Measurements from ENCODE around the gene ZNF558. TPM values are rescaled to one million over a fixed set of nuclear protein-coding genes. Genes with fewer than 3 reads are reported as not detected.

The ZNF558 gene
- total and polyA plus RNA-seq, 2 donors from 2014 or later, result 7.5 to 28.5 TPM

DNA sequence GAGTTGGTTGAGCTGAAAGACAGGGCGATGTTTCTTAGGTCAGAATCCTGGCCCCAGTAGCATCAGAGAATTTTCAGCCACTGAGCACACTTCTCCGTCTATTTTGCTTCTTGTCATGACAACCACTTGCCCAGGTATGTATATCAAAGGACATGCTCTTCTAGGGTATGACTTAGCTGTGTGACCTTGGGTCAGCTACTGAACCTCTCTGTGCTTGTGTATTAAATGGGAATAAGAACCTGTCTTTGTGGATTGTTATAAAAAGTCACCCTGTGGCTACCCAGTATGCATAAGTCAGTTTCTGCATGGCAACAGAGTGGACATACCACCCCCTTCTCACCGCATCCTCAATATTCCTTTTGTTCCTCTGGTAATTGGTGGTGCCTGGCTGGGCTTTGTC, 26.2 kb upstream of the ZNF558 start:
- Histone ChIP-seq H3K27me3 (ENCODE audit: control insufficient read depth, insufficient read depth, low read length) (no peaks in the 10 kb centered on the region), H3K27ac (ENCODE audit: low read depth in 2 of 2, low read length in 2 of 2) (no peak overlapping the region), H3K36me3 (ENCODE audit: control insufficient read depth in 2 of 3, insufficient read depth in 3 of 3, low read length in 3 of 3) (no peaks in the 10 kb centered on the region), H3K4me1 (ENCODE audit: control insufficient read depth in 2 of 3, insufficient read depth in 2 of 3, low read depth in 1 of 3, low read length in 3 of 3) (no peaks in the 10 kb centered on the region), H3K4me3 (ENCODE audit: low read length in 3 of 3) (no peak overlapping the region), H3K9ac (ENCODE audit: low read length in 3 of 3) (no peak overlapping the region), H3K9me3 (ENCODE audit: control insufficient read depth in 2 of 3, insufficient read depth in 1 of 3, low read length in 3 of 3) (no peaks in the 10 kb centered on the region)
- DNase-seq (no peak), FAIRE-seq (no peak)
- TF ChIP-seq, protein P1, sequence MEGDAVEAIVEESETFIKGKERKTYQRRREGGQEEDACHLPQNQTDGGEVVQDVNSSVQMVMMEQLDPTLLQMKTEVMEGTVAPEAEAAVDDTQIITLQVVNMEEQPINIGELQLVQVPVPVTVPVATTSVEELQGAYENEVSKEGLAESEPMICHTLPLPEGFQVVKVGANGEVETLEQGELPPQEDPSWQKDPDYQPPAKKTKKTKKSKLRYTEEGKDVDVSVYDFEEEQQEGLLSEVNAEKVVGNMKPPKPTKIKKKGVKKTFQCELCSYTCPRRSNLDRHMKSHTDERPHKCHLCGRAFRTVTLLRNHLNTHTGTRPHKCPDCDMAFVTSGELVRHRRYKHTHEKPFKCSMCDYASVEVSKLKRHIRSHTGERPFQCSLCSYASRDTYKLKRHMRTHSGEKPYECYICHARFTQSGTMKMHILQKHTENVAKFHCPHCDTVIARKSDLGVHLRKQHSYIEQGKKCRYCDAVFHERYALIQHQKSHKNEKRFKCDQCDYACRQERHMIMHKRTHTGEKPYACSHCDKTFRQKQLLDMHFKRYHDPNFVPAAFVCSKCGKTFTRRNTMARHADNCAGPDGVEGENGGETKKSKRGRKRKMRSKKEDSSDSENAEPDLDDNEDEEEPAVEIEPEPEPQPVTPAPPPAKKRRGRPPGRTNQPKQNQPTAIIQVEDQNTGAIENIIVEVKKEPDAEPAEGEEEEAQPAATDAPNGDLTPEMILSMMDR (IDR thresholded peaks at IDR 0.05; ENCODE audit: borderline replicate concordance, extremely low read depth, insufficient read depth), result no peak
- intact Hi-C loops (cut with DNase I), result no loop called here

DNA sequence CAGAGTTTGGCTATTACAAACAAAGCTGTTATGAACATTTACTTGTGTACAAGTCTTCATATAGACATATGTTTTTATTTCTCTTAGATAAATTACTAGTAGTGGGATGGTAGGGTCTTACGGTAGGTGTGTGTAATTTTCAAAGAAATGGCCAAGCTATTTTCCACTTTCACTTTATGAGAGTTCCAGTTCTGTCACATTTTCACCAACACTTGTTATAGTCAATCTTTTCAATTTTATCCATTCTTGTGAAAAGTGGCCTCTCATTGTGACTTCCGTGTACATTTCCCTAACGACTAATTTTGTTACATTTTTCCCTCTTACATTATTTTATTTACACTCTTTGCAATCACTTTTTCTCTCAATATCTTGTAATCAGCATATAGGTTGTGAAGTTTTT, 18.4 kb upstream of the ZNF558 start:
- TF ChIP-seq, protein P1 (IDR thresholded peaks at IDR 0.05; ENCODE audit: borderline replicate concordance, extremely low read depth, insufficient read depth), result no peak
- no peaks in the 10 kb centered on the region for H3K4me1 ChIP-seq (ENCODE audit: control insufficient read depth in 2 of 3, insufficient read depth in 2 of 3, low read depth in 1 of 3, low read length in 3 of 3)
- DNase-seq (no peak), FAIRE-seq (no peak)
- peaks cover 0 to 4% (median 0%) of the 10 kb centered on the region in 3 donors for H3K9me3 ChIP-seq (ENCODE audit: control insufficient read depth in 2 of 3, insufficient read depth in 1 of 3, low read length in 3 of 3)
- intact Hi-C loops (cut with DNase I), result no loop called here
- no peak overlapping the region for H3K4me3 ChIP-seq (ENCODE audit: low read length in 3 of 3)
- H3K9ac ChIP-seq (ENCODE audit: low read length in 3 of 3), result no peak overlapping the region
- H3K27me3 ChIP-seq (ENCODE audit: control insufficient read depth, insufficient read depth, low read length), result no peaks in the 10 kb centered on the region
- no peak overlapping the region for H3K27ac ChIP-seq (ENCODE audit: low read depth in 2 of 2, low read length in 2 of 2)
- no peaks in the 10 kb centered on the region for H3K36me3 ChIP-seq (ENCODE audit: control insufficient read depth in 2 of 3, insufficient read depth in 3 of 3, low read length in 3 of 3)

DNA sequence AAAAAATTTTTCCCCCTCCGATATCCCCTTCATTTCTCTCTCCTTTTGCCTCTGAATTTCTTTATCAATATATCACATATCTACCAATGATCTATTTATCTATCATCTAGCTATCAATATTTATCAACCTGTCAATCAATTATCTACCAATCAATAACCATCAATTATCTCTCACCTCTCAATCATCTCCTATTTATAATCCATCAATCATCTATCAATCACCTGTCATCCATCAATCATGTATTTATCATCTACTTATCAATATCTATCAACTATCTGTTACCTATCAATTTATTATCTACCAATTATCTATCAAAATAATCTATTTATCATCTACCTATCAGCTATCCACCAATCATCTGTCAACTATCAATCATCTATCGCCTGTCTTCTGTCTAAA, 17.1 kb upstream of the ZNF558 start:
- H3K27me3 ChIP-seq (ENCODE audit: control insufficient read depth, insufficient read depth, low read length), result no peaks in the 10 kb centered on the region
- no peak overlapping the region for H3K4me3 ChIP-seq (ENCODE audit: low read length in 3 of 3)
- H3K9me3 ChIP-seq (ENCODE audit: control insufficient read depth in 2 of 3, insufficient read depth in 1 of 3, low read length in 3 of 3), result peaks cover 0 to 4% (median 0%) of the 10 kb centered on the region in 3 donors
- H3K9ac ChIP-seq (ENCODE audit: low read length in 3 of 3), result no peak overlapping the region
- no peaks in the 10 kb centered on the region for H3K36me3 ChIP-seq (ENCODE audit: control insufficient read depth in 2 of 3, insufficient read depth in 3 of 3, low read length in 3 of 3)
- H3K4me1 ChIP-seq (ENCODE audit: control insufficient read depth in 2 of 3, insufficient read depth in 2 of 3, low read depth in 1 of 3, low read length in 3 of 3), result no peaks in the 10 kb centered on the region
- no peak overlapping the region for H3K27ac ChIP-seq (ENCODE audit: low read depth in 2 of 2, low read length in 2 of 2)
- intact Hi-C loops (cut with DNase I), result no loop called here
- no peak for DNase-seq
- TF ChIP-seq, protein P1 (IDR thresholded peaks at IDR 0.05; ENCODE audit: borderline replicate concordance, extremely low read depth, insufficient read depth), result no peak
- no peak for FAIRE-seq

DNA sequence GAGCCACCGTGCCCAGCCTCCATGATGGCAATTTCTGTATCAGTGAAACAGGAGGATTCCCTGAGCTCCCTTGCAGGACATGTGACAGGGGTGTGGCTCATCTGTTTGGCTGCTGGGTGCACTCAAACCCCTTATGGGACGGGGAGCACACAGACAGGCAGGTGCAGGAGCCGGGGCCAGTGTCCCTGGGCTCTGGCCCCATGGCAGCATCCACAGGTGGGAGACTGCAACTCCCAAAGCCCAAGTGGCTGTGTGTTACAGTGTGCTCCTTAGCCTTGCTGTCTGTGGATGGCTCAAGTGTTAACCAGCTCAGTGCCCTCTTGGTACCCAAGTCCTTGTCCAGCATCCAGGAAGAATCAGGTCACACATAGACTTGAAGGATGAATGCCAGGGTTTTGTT, 14.7 kb upstream of the ZNF558 start:
- Histone ChIP-seq H3K4me1 (ENCODE audit: control insufficient read depth in 2 of 3, insufficient read depth in 2 of 3, low read depth in 1 of 3, low read length in 3 of 3) (no peaks in the 10 kb centered on the region), H3K9ac (ENCODE audit: low read length in 3 of 3) (no peak overlapping the region), H3K27ac (ENCODE audit: low read depth in 2 of 2, low read length in 2 of 2) (no peak overlapping the region), H3K9me3 (ENCODE audit: control insufficient read depth in 2 of 3, insufficient read depth in 1 of 3, low read length in 3 of 3) (peaks cover 0 to 4% (median 0%) of the 10 kb centered on the region in 3 donors), H3K36me3 (ENCODE audit: control insufficient read depth in 2 of 3, insufficient read depth in 3 of 3, low read length in 3 of 3) (no peaks in the 10 kb centered on the region), H3K4me3 (ENCODE audit: low read length in 3 of 3) (no peak overlapping the region), H3K27me3 (ENCODE audit: control insufficient read depth, insufficient read depth, low read length) (no peaks in the 10 kb centered on the region)
- no peak for DNase-seq
- TF ChIP-seq, protein P1 (IDR thresholded peaks at IDR 0.05; ENCODE audit: borderline replicate concordance, extremely low read depth, insufficient read depth), result no peak
- intact Hi-C loops (cut with DNase I), result no loop called here
- no peak for FAIRE-seq
